Endometrial microvascular endothelial cells (primary cell): ENCODE measurements around the gene TM9SF1. TPM values are rescaled to one million over a fixed set of nuclear protein-coding genes. Genes with fewer than 3 reads are reported as not detected.

Source experiments
- in situ Hi-C: cut with HindIII; loops from 2 replicates; pipeline ENCODE4 v1.10.0; 2017; ENCODE audit warnings: low sequenced_read_pairs, low pct_unique_long_range_greater_than_20kb; ENCODE audit errors: inconsistent ontology term
- total RNA-seq: library from RNA; depleted of rRNA; stranded (reverse); fragments of >200 nt; gene quantifications from one replicate; pipeline ENCODE4 v1.2.3, GENCODE V29; 2015; ENCODE audit errors: inconsistent ontology term

TM9SF1 gene
- total RNA-seq, 1 donor from 2014 or later, result 83.3 TPM

- in situ Hi-C loops, result no loop called here
These were observed 49.4 kb downstream of the TM9SF1 start for GRCh38 chr14:24145690-24146452.

- in situ Hi-C loops, result no loop called here
These were observed 50.0 kb downstream of the TM9SF1 start for GRCh38 chr14:24145219-24145618.

DNA sequence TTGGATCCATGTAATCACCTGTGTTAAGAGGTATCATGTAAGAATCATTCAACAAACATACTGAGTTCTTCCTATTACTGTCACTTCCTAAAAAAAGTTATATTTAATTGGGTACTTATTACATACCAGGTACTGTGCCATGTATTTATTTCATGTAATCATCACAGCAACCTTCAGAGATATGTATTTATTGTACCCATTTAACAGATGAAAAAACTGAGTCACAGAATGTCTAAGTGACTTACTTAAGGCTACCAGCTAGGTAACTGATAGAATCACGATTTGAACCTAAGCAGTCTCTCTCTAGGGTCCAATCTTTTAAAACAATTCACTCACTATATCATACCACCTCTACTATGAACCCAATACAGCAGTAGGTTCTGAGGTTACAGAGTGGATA is 50.8 kb downstream of the TM9SF1 start:
- in situ Hi-C loops, result no loop called here

DNA sequence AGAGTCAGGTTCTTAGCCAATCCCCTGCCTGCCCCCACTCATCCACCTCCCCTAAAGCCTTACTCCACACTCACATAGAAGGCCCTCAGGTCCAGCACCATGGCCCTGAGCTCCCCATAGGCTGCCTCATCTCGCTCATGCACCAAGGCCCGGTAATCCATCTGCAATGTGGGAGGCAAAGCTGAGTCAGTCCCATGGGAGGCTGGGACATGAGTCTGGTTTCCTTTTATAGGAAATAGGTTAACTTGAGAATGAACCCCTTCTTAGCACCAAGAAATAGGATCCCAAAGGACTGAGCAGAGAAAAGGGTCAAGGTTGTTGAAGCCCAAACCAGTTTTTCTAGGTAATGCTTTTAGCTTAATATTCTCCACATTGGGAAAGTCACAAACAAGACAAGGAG is 51.7 kb downstream of the TM9SF1 start:
- in situ Hi-C loops, result no loop called here

DNA sequence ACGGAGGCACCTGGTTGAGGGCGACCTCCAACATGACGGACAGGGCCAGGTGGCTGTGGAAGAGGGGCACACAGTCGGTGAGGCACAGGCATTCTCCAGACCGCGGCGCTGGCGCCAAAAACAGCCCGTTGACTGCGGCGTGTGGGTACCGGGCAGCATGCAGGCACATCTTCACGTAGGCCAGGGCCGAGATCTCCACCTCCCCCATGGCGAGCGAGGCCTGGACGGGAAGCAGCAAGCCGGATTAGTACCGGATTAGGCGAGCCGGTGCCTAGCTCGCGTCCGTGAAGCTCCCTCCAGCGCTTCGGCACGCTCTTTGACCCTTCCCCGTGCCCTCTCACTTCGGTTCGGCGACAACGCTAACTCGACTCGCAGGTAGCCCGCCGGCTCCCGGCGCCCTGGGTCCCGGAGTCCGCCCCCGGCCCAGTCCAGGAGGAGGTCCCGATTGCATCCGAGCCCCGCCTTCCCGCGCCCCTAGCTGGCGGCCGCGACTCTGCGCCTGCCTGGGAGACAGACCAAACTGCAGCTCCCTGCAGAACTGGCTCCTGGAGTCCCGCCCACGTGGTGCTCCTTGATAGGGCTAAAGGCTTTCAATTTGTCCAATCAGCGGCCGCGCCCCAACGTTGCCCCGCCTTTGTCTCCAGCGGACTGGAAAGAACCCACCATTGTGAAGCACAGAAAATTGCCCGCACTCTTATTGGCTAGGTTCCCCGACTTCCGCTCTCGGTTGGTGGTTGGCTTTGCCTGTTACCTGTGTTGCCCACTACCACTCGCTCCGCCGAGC is 54.0 kb downstream of the TM9SF1 start, which contains the start of gene EMC9:
EMC9 (minus strand) TSS at position 495 of the 784 bp plus-strand sequence; CDS start at position 208, 287 bp downstream.
- in situ Hi-C loops, result no loop called here

DNA sequence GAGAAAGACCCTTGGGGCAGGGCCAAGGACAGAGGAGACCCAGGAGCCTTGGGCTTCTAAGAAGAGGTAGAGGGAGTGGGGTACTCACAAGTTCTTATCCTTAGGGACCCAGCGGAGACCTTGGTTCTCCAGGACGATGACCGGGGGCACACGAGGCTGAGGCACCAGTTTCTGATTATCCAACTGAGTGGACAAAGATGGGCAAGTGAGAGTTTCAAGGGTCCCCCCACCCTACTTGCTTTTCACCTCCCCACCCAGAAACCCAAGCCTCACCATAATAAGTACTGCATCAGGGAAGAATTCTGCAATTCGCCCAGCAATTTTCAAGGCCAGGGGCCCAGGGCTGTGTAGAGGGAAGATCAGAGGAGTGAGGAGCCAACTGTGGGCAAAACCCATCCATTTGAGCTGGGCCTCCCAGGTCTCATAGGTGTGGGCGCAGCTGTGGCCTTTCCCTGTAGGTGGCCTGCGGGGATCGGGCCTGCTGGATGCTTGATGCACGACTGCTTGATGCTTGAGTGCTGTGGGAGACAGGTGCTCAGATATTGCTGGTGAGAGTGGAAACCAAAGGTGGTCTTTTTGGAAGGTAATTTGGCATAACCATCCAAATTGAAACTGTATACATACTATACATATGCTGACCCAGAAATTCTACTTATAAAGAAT is 55.8 kb downstream of the TM9SF1 start:
- in situ Hi-C loops, result no loop called here

Other genes with a start within 250 kb of the TM9SF1 start
- gene DHRS4, start 241.7 kb downstream of the TM9SF1 start, total RNA-seq, result 66.2 TPM
- gene DHRS4L2, start 206.5 kb downstream of the TM9SF1 start, total RNA-seq, result 17.1 TPM
- gene CARMIL3, start 143.4 kb downstream of the TM9SF1 start, total RNA-seq, result not detected
- not detected for gene CPNE6, start 123.9 kb downstream of the TM9SF1 start, total RNA-seq
- 15.8 TPM for gene PCK2, start 101.1 kb downstream of the TM9SF1 start, total RNA-seq
- 52.4 TPM for gene DCAF11, start 80.7 kb downstream of the TM9SF1 start, total RNA-seq
- gene NRL, start 80.5 kb downstream of the TM9SF1 start, total RNA-seq, result 0.65 TPM
- gene FITM1, start 64.8 kb downstream of the TM9SF1 start, total RNA-seq, result 3.3 TPM
- 239 TPM for gene PSME1, start 59.2 kb downstream of the TM9SF1 start, total RNA-seq
- 26.7 TPM for gene EMC9, start 53.9 kb downstream of the TM9SF1 start, total RNA-seq
- 142 TPM for gene PSME2, start 48.8 kb downstream of the TM9SF1 start, total RNA-seq
- 121 TPM for gene RNF31, start 47.9 kb downstream of the TM9SF1 start, total RNA-seq
- gene IRF9, start 34.2 kb downstream of the TM9SF1 start, total RNA-seq, result 45.2 TPM
- 2.6 TPM for gene REC8, start 23.4 kb downstream of the TM9SF1 start, total RNA-seq
- 85.0 TPM for gene IPO4, start 6.6 kb downstream of the TM9SF1 start, total RNA-seq
- not detected for gene TSSK4, start 10.3 kb upstream of the TM9SF1 start, total RNA-seq
- 30.0 TPM for gene CHMP4A, start 18.0 kb upstream of the TM9SF1 start, total RNA-seq
- gene MDP1, start 20.6 kb upstream of the TM9SF1 start, total RNA-seq, result 2.3 TPM
- gene NEDD8, start 36.9 kb upstream of the TM9SF1 start, total RNA-seq, result 193 TPM
- 144 TPM for gene GMPR2, start 37.5 kb upstream of the TM9SF1 start, total RNA-seq
- gene TINF2, start 47.2 kb upstream of the TM9SF1 start, total RNA-seq, result 68.5 TPM
- gene TGM1, start 67.7 kb upstream of the TM9SF1 start, total RNA-seq, result not detected
- gene RABGGTA, start 76.2 kb upstream of the TM9SF1 start, total RNA-seq, result 59.6 TPM
- 23.2 TPM for gene DHRS1, start 104.3 kb upstream of the TM9SF1 start, total RNA-seq
- gene NOP9, start 104.4 kb upstream of the TM9SF1 start, total RNA-seq, result 28.9 TPM
- gene CIDEB, start 112.5 kb upstream of the TM9SF1 start, total RNA-seq, result 20.7 TPM
- 15.8 TPM for gene LTB4R2, start 114.7 kb upstream of the TM9SF1 start, total RNA-seq
- 22.6 TPM for gene LTB4R, start 116.1 kb upstream of the TM9SF1 start, total RNA-seq
- gene ADCY4, start 139.6 kb upstream of the TM9SF1 start, total RNA-seq, result 13.9 TPM
- gene RIPK3, start 144.6 kb upstream of the TM9SF1 start, total RNA-seq, result 7.2 TPM
- 11.9 TPM for gene NFATC4, start 172.7 kb upstream of the TM9SF1 start, total RNA-seq
- 6.9 TPM for gene NYNRIN, start 203.6 kb upstream of the TM9SF1 start, total RNA-seq
- gene CBLN3, start 234.2 kb upstream of the TM9SF1 start, total RNA-seq, result 1.3 TPM
- gene KHNYN, start 234.5 kb upstream of the TM9SF1 start, total RNA-seq, result 46.6 TPM
- 30.5 TPM for gene SDR39U1, start 247.3 kb upstream of the TM9SF1 start, total RNA-seq